ENCODE measurements around the gene KLHL29. TPM values are rescaled to one million over a fixed set of nuclear protein-coding genes. Genes with fewer than 3 reads are reported as not detected.

KLHL29 gene
- total and polyA plus RNA-seq, 2 of the 13 experiments (the other 11 are each of a cell fraction or from before 2014, with no cell fraction given), result 0.01 TPM; not detected in 1

DNA sequence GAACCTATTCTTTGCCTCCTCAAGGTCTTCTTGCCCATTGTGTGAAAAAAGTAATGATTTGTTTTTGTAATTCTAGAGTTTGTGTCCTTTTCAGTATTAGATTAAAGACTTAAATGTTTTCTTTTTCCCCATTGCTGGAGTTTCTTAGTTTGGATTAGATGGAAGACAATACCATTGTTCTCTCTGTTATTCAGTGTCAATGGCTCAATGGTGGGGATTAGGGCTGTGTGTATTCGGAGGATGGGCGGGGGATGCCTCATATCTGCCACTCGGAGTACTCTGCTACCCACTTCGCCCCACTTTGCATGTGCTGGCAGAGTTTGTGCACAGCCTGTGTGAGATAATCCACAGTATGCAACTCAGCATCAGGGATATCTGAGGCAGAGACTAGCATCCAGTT lies 90.1 kb downstream of the KLHL29 start:
- DNase-seq (ENCODE audit: low spot score), result no peak
- no peaks in the 10 kb centered on the region for H3K4me1 ChIP-seq (ENCODE audit: insufficient read depth, low read length)
- CTCF ChIA-PET (ENCODE audit: low intra/inter-chr PET ratio, low total read pairs), result no interaction called here
- no peak overlapping the region for H3K27ac ChIP-seq (ENCODE audit: extremely low read length, insufficient read depth, low read length)
- H3K4me2 ChIP-seq (ENCODE audit: low read depth, low read length), result no peak overlapping the region
- ATAC-seq, result no peak
- H2AFZ ChIP-seq (ENCODE audit: low read length), result no peak overlapping the region
- POLR2A ChIA-PET, result no interaction called here
- H3K27me3 ChIP-seq (ENCODE audit: control insufficient read depth in 1 of 2, insufficient read depth in 2 of 2, low read length in 2 of 2), result peaks cover 0 to 11% of the 10 kb centered on the region in 2 experiments; a peak in 2 of 5 replicates
- intact Hi-C loops (cut with micrococcal nuclease; ENCODE audit: unreplicated experiment), result no loop called here
- no TSS peak for BruUV-seq (replicated peaks)
- no peaks in the 10 kb centered on the region for H4K20me1 ChIP-seq (ENCODE audit: insufficient read depth, low read length)
- in situ Hi-C loops (cut with HindIII; ENCODE audit: extremely low pct_ligation_motif_present, low pct_unique_long_range_greater_than_20kb), result no loop called here
- no peak for FAIRE-seq
- H3K79me2 ChIP-seq (ENCODE audit: insufficient read depth, low read length), result no peaks in the 10 kb centered on the region
- H3K36me3 ChIP-seq (replicated peaks in 1 of 2; ENCODE audit: control insufficient read depth in 1 of 2, insufficient read depth in 2 of 2, low read length in 2 of 2), result no peaks in the 10 kb centered on the region
- H3K9ac ChIP-seq (ENCODE audit: insufficient read depth, low read depth, low read length), result no peak overlapping the region
- no peak overlapping the region for H3K4me3 ChIP-seq (replicated peaks in 1 of 3; ENCODE audit: insufficient read depth in 1 of 3, low read depth in 2 of 3, low read length in 3 of 3)
- H3K9me3 ChIP-seq (ENCODE audit: low read length), result no peaks in the 10 kb centered on the region
- TF ChIP-seq, protein P1, sequence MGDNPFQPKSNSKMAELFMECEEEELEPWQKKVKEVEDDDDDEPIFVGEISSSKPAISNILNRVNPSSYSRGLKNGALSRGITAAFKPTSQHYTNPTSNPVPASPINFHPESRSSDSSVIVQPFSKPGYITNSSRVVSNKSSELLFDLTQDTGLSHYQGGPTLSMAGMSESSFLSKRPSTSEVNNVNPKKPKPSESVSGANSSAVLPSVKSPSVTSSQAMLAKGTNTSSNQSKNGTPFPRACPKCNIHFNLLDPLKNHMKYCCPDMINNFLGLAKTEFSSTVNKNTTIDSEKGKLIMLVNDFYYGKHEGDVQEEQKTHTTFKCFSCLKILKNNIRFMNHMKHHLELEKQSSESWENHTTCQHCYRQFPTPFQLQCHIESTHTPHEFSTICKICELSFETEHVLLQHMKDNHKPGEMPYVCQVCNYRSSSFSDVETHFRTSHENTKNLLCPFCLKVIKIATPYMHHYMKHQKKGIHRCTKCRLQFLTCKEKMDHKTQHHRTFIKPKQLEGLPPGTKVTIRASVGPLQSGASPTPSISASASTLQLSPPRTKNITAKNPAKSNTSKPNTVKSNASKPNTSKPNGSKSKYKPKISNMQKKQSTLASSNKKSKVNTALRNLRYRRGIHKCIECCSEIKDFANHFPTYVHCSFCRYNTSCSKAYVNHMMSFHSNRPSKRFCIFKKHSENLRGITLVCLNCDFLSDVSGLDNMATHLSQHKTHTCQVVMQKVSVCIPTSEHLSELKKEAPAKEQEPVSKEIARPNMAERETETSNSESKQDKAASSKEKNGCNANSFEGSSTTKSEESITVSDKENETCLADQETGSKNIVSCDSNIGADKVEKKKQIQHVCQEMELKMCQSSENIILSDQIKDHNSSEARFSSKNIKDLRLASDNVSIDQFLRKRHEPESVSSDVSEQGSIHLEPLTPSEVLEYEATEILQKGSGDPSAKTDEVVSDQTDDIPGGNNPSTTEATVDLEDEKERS (CRISPR knock-in tag; IDR thresholded peaks at IDR 0.05), result no peak
- TF ChIP-seq ZNF431 (CRISPR knock-in tag; IDR thresholded peaks at IDR 0.05; ENCODE audit: borderline replicate concordance, low read depth) (no peak), REPIN1 (CRISPR knock-in tag; IDR thresholded peaks at IDR 0.05; ENCODE audit: borderline replicate concordance, low read depth) (no peak), PAF1 (CRISPR knock-in tag; IDR thresholded peaks at IDR 0.05) (no peak), TAF1 (CRISPR knock-in tag; IDR thresholded peaks at IDR 0.05) (no peak), ZNF891 (CRISPR knock-in tag; IDR thresholded peaks at IDR 0.05) (no peak), MEIS1 (CRISPR knock-in tag; IDR thresholded peaks at IDR 0.05; ENCODE audit: borderline replicate concordance) (no peak), CBFB (CRISPR knock-in tag; IDR thresholded peaks at IDR 0.05) (no peak), MAFF (IDR thresholded peaks at IDR 0.05; ENCODE audit: low read depth, low read length) (no peak), MIER2 (CRISPR knock-in tag; IDR thresholded peaks at IDR 0.05) (no peak), PHF21A (CRISPR knock-in tag; IDR thresholded peaks at IDR 0.05) (no peak), POLR2AphosphoS5 (IDR thresholded peaks at IDR 0.05; ENCODE audit: low read depth, low read length) (no peak), NCOA5 (CRISPR knock-in tag; IDR thresholded peaks at IDR 0.05) (no peak), CENPX (CRISPR knock-in tag; IDR thresholded peaks at IDR 0.05) (no peak), ZKSCAN5 (CRISPR knock-in tag; IDR thresholded peaks at IDR 0.05) (no peak), ZNF317 (CRISPR knock-in tag; IDR thresholded peaks at IDR 0.05) (no peak), FOXC1 (CRISPR knock-in tag; IDR thresholded peaks at IDR 0.05; ENCODE audit: borderline replicate concordance) (no peak), ZNF619 (CRISPR knock-in tag; IDR thresholded peaks at IDR 0.05) (no peak), ZNF547 (CRISPR knock-in tag; IDR thresholded peaks at IDR 0.05) (no peak), ZNF766 (CRISPR knock-in tag; IDR thresholded peaks at IDR 0.05; ENCODE audit: borderline replicate concordance) (no peak)
- WGBS (ENCODE audit: low lambda C conversion rate), result 60% methylated on average over 4 of the region's 4 CpGs

Measured in HepG2 (cell line).